Activated CD8-positive, alpha-beta memory T cell treated with anti-CD3 and anti-CD28 coated beads, Interleukin-2, amount 50 U/mL, for 48 hours (primary cell): Measurements from ENCODE around the gene MANF.
A peak's percentile ranks its signal among the peaks of the same experiment; 100 is the strongest.
"Not testable (repeated sequence)": the region's sequence is repeated elsewhere in the genome, so short reads cannot be mapped to it uniquely, and the experiment has no call there.

Experiments used
- DNase-seq: peaks from one replicate; pipeline ENCODE4 v3.0.0-alpha.2; 2020

The MANF gene

DNA sequence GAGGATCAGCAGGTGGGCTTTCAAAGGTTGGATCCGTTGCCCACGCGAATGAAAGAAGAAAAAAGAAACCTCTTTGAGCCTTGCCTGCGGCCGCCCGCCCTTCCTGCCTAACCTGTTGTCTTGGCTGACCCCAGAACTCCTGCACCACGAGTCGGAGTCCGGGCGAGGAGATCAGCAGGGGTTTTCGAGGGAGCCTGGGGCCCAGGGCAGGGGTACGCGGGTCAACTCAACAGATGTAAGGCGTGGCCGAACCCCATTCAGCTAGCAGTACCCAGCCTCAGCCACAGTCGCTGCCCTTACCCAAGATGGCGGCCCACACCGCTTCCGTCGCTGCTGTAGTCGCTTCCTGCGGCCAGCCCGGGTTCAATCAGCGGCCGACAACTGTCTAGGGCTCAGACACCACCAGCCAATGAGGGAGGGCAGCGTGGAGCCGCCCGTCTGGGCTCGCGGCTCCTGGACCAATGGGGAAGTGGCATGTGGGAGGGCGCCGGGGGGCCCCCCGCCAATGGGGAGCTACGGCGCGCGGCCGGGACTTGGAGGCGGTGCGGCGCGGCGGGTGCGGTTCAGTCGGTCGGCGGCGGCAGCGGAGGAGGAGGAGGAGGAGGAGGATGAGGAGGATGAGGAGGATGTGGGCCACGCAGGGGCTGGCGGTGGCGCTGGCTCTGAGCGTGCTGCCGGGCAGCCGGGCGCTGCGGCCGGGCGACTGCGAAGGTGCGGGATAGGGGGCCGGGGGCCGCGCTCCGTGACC lies at the start of gene MANF:
TSS of gene MANF (plus strand) at position 566 of the 748 bp plus-strand sequence. CDS start at position 618, 52 bp downstream.
- peak; percentile 96 for DNase-seq

DNA sequence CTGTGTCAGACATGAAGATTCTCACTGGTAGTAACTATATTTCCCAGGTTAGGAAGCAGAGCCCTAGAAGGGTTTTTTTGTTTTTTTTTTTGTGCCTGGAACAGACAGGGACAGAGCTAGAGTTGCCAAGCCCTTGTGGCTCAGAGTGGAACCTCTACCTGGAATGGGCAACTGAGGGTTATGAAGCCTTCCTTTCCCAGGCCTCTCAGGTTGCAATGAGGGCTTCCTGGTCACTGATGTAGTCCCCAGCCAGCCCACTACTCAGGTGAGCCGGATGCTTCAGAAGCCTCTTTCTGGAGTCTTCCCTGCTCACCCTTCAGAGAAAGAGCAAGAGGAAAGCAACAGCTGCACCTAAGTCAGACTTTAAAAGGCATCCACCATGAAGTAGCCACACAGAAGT lies 48.8 kb upstream of the MANF start:
- no peak for DNase-seq

DNA sequence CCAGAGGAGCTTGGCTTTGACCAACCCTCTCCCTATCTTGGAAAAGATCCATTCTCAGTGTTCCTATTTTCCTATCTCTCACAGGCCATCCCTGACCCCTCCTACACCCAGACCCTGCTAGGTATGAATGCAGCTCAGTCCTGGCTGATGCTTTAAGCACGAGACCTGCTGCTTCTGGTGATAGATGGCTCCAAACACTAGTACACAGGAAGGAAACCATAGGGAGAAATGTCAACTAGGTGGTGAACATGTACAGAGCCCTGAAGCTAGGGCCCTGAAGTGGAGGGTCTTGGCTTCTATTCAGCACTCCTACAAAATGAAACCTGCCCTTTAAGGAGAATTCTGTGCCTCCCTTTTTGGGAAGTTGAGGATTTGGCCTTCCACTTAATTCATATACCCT lies 47.4 kb upstream of the MANF start:
- DNase-seq = no peak

DNA sequence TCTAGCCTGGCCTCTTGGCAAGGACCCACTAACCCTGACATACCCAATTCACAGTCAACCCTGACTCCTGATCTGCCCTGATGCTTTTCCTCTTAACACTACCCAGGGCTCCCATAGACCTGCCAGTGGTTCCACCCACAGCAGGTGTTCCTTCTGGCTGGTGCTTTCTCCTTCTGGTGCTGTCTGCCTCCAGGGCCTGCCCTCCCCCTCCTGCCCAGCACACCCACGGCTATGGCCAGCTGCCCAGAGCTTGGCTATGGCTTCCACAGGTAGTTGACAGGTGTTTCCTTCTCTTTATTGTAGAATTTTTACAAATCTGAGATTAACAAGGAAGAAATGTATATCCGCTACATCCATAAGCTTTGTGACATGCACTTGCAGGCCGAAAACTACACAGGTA lies 46.5 kb upstream of the MANF start:
- no peak for DNase-seq

DNA sequence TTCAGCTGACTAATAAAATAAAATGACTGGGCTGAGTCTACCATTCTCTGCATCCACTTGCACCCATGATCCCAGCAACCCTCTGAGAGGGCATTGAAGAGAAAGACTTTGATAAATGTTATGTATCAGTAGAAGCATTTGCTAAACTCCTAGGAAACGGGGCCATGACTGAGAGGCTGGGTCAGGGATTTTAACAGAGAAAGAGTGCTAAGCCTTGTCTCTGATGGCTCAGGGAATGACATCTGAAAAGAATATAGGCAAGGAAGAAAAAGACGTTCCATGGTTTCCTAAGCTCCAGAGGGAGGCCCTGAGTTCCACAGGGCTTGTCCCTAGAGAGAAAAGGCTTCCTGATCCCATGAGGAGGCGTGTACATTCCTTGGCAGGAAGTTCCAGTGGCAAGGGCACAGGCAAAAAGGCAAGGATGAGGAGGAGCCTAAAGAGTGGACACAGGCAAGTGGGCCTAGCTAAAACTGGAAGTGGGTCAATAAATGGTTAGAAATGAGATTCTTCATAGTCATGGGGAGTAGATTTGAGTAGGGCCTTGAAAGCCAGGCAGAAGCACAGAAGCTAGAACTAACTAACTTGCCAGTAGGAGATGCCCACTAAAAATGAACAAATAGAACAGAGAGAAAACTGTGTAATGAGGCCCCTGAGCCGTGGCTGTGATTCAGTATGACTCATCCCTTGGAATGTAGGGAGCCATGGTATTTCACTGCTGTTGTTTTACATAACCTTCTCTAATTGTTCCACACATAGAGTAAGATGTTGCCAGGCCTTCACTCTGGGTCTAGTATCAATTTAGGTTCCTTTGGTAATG lies 44.9 kb upstream of the MANF start:
- no peak for DNase-seq

DNA sequence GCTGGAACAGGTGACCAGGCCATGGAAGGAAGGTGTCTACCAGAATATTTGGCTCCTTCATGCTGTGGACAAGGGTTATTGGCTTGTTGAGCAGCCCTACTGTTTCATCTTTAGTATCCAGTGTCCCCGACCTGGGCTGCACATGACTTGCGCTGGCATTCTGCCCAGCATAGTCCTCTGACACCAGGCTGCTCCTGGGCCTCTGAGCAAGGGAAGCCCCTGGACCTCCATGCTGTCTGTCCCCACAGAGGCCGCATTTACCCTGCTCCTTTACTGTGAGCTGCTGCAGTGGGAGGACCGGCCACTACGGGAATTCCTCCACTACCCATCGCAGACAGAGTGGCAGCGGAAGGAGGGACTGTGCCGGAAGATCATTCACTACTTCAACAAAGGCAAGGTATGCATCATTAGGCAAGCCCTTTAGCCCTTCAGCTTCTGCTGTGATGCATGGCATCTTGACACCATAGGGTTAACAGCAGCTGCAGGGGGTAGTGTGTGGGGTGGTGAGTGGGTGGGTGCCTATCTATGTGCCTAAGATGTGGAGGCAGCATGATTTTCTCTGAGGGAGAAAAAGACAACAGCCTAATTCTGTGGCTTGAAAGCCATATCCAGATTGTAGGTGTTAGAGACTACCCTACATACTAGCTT lies 44.0 kb upstream of the MANF start:
- no peak for DNase-seq

DNA sequence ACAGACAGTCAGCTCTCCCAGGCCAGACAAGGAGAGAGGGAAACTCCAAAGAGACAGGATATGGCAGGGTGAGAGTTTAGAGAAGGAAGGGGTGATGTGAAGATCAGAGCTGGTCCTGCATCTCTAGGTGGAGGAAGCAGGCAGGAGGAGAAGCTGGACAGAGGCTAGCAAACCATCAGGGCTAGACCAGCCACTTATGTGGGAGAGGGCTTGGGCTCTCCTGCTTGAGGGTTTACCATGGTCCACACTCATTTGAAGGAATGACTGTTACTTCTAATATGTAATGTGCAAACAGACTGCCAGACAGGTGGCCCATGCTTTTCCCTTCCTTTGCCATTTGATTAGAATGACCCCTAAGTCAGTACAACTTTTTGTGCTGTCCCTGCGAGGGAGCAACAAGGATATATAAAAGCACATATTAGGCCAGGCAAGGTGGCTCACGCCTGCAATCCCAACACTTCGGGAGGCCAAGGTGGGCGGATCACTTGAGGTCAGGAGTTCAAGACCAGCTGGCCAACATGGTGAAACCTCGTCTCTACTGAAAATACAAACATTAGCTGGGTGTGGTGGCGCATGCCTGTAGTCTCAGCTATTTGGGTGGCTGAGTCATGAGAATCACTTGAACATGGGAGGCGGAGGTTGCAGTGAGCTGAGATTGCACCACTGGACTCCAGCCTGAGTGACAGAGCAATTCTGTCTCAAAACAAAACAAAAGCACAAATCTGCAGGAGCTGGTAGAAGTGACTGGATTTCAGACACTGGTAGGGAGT lies 41.0 kb upstream of the MANF start:
- no peak for DNase-seq

DNA sequence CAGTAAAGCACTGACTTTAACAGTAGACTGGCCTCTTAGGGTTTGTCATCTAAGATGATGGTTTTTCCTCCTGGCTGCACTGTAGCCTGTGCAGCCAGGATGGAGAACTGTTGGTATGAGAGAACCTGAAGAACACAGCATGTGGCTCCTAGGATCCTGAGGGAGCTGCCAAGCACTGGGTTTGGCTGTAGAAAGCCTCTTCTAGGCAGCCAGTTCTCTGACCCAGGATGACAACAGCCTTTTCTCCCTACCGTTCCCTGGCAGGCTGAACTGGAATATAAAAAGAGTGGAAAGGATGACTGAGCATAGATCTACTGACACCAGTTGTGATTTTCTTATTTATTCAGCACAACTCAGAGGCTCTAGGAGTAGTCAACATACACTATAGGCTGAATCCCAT lies 34.3 kb upstream of the MANF start:
- DNase-seq = no peak

DNA sequence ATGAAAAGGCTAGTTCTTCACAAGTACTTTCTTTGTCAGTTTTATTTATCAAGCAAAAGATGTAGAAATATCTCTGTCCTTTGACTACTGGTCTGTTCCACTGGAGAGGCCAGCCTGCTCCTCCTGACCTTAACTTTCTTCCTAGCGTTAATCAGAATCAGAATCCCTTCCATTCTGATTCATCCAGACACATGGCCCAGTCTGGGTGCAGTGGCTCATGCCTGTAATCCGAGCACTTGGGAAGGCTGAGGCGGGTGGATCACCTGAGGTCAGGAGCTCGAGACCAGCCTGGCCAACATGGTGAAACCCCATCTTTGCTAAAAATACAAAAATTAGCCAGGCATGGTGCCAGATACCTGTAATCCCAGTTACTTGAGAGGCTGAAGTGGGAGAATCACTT lies 32.0 kb upstream of the MANF start:
- DNase-seq = peak; percentile 25

DNA sequence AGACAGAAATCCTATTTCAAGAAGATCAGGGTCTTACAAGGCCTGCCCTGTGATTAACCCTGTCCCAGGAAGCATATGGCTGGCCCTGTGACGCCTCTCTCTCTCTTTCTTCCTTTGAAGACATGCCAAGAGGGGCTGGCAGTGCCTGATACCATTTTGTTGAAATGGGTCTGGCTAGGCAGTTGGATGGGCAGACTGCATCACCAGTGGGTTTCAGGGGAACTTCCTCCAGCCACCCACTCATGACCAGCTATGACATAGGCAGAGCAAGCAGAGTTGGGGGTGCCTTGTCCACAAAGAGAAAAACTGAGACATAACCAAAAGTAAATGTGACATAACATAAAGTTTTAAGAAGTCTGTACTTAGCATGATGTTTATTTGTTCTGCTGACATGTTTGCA lies 31.4 kb upstream of the MANF start:
- peak; percentile 49 for DNase-seq

DNA sequence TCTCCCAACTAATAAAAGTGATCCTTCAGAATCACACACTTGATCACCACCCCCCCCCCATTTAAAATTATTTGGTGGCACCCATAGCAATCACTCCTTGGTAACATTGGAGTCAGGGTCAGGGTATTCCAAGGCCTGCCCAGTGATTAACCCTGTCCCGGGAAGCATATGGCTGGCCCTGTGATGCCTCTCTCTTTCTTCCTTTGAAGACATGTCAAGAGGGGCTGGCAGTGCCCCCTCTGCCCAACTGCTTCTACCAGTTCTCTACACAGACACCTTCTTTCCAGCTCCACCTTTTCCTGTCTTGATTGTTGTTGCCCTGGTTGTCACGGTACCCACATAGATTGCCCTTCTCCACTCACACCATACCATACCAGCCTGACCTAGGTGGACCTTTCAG lies 30.9 kb upstream of the MANF start:
- DNase-seq = peak; percentile 34

DNA sequence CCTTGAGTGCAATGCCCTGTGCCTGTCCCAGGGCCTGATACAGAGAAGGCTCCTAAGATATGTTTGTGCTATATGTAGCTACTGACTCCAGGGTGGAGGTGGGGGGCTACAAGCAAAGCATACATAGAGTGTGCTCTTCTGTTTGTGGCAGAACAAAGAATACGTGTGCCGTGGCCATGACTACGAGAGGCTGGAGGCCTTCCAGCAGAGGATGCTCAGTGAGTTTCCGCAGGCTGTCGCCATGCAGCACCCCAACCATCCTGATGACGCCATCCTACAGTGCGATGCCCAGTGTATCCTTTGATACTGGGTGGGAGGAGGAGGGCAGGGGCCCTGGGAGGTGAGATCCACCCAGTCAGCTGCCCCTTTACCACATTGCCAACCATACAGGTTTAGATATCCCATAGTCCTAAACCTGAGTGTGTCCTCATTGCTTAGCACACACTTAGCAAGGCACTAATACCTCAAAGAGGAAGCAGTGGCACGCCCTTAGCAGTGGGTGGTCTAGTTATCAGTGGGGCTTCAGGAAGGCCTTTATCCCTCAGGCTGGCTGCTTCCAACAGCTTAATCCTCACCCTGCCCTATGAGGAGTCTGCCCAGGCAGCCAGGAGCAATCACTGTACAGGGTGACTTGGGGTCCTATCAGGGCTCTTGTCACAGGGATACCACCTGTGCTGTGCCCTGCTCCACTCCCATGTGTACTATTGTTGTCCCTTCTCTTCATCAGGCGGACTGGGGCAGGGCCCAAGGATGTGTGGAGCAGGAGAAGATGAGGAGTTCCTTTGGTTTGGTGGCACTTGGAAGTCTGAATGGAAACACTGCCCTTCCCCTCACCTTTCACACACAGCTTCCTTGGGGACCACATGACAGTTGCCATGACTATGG lies 30.1 kb upstream of the MANF start:
- peak; percentile 42 for DNase-seq

DNA sequence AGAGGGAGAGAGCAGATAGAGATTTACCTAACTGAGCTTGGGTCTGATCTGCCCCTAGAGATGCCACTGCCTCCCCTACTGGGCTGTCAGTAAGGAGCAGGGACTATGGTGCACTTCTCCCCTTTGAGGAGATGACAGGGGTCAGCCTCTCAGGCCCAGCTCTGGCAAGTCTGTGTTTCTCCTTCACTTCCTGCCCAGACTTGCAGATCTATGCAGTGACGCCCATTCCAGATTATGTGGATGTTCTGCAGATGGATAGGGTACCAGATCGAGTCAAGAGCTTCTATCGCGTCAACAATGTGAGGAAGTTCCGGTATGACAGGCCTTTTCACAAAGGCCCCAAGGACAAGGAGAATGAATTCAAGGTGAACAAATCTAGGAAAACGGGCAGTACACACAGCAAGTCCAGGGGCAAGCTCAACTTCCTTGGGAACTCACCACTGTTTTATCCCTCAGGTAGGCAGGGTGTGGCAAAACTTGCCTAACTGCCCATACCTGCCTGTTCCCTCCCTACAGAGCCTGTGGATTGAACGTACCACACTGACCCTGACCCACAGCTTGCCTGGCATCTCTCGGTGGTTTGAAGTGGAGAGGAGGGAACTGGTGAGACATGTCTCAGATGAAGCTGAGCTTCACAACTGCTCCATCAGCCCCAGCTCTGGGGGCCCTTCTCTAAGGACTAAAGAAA lies 29.1 kb upstream of the MANF start:
- DNase-seq = no peak

DNA sequence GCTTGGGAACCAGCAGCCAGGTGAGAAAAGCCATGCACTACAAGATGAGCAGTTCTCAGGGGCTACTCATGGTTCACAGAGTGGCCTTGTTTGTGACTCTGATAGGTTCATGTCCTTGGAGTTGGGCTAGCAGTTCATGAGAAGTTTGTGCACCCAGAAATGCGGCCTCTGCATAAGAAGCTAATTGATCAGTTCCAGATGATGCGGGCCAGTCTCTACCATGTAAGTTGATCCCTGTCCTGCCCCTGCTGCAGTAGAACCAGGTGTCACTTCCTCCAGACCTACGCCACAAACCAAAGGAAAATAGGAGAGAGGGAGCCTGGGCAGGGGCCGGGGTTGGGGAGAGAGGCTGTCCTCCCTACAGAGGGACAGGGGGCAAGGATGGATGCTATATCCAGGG lies 27.2 kb upstream of the MANF start:
- DNase-seq = no peak

DNA sequence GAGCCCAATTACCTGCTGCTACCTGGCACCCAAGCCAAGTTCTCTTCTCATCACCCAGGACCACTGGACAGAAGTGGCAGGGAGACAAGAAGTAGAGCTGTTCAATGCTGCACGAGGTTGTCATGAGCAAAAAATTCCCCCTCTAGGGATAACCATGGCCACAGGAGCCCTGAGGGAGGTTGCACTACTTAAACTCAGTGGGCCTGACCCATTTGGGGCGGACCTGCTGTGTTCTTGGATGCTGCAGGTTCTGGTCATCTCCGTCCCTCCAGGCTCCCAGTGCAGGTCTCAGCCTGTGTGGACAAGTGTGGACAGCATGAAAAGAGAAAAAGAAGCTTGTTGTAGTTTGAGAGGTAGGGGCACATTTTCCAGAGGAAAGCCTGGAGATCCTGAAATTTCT lies 26.1 kb upstream of the MANF start:
- no peak for DNase-seq

DNA sequence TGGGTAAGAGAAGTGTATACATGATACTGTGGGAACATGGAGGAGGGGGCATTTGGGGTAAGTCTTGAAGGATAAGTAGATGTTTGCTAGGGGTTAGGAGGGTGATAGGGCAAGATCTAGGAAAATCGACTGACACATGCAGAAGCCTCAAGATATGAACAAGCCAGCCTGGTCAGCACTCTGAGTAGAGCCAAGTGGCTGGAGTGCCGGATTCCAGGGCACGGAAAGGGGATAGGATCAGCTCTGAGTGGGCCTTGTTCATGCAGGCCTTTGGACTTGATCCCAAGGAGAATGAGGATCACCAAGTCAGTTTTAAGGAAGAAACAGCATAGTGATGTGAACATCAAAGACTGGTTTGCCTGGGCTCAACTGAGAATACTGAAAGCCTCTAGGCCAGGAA lies 24.3 kb upstream of the MANF start:
- DNase-seq = no peak

DNA sequence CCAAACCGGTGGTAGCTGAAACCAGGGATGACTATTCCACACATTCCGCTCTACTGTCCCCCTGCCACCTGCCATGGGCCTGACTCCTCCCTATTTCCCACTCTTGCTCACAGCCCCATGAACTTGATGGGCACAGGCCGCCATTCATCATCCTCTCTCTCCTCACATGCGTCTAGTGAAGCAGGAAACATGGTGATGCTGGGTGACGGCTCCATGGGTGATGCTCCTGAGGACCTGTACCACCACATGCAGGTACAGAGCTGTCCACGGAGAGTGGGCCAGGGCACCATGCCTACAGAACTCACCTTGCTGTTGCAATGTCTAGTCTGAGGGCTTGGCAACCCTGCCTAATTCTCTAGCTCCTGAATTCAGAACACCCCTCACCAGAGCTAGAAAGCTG lies 23.3 kb upstream of the MANF start:
- no peak for DNase-seq

DNA sequence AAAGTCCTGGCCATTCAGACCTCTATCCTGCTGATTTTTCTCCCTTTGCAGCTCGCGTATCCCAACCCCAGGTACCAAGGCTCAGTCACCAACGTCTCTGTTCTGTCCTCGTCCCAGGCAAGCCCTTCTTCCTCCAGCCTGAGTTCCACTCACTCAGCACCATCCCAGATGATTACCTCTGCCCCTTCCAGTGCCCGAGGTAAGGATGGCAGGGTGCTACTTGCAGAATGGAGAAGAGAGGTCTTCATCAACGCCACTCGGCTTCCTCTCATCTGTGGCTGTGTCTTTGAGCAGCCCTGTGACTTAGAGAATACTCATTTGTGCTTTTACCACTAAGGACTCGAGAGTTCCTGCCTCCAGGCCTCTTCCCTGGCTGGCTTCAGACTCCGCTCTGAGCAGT lies 22.6 kb upstream of the MANF start:
- no peak for DNase-seq

DNA sequence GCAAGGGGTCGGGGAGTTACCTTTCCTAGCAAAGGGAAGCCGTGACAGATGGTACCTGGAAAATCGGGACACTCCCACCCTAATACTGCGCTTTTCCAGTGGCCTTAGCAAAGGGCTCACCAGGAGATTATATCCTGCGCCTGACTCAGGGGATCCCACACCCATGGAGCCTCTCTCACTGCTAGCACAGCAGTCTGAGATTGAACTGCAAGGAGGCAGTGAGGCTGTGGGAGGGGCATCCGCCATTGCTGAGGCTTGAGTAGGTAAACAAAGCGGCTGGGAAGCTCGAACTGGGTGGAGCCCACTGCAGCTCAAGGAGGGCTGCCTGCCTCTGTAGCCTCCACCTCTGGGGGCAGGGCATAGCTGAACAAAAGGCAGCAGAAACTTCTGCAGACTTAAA lies 16.8 kb upstream of the MANF start:
- not testable (repeated sequence) for DNase-seq

DNA sequence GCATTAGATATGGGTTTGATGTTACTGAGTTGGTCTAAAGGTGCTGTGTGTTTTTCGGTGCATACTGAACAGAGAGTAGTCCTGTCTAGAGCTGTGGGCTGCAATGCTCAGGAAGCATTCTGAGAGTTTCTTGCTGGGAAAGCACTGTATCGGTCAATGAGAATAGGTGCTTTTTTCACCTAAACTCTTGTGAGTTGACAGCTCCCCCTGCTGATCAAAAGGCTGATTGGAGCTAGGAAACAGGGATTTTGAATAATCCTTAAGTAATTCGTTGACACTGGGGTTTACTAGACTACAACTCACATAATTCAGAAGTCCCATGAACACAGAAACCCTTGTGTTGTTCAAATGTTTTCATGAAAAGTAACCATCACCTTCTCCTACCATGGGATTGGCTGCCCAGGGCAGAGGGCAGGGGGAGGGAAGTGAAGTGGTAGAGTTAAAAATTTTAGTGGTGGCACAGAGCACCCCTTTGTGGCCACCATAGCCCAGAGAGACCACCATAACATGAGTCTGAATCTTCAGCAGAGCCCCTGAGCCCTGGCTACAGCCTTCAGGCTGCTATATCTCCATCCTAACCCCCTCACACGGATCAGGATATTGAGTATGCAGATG lies 13.0 kb upstream of the MANF start:
- peak; percentile 57 for DNase-seq
